Stimulated activated CD8-positive, alpha-beta memory T cell treated with anti-CD3 and anti-CD28 coated beads, Interleukin-4, amount 100 ng/mL, for 48 hours (primary cell): ENCODE data around the gene CANT1.
"Not testable (repeated sequence)": the region's sequence is repeated elsewhere in the genome, so short reads cannot be mapped to it uniquely, and the experiment has no call there.

Source experiments
- DNase-seq: peaks from one replicate; pipeline ENCODE4 v3.0.0-alpha.2; 2020

Gene CANT1

DNA sequence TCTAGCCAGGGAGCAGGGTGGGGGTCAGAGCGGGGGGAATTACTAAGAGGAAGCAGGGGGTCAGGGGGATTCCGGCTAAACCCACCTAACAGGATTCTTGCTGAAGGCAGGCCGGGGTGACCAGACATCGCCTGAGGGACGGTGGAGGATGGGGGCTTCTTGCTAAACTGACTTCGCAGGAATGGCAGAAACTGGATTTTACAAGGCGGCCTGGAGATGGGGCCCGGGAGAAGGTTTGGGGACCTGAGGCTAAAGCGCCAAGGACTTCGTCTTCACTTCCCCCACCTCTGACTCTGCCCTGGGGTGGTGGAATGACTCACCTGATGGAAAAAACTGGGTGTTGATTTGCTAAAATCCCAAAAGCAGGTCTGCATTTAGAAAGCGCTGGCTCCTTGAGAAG lies 53.3 kb downstream of the CANT1 start:
- DNase-seq, result no peak

DNA sequence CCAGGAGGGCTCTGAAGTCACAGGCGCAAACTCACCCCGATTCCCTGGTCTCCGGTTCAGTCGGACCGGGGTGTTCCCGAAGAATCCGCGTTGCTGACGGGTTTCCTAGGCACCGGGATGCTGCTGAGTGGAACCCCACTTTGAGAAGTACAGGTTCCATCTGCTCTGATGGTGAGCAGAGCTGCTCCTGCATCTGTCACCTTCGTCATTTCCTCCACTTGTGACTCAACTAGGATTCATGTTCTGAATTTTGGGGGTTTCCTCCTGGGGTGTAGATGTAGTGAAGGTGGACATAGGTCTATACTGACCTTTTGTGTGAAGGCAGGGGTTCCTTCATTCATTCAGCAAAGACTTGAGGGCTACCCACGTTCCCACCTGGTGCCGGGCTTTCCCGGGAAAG lies 54.9 kb downstream of the CANT1 start:
- DNase-seq, result no peak

DNA sequence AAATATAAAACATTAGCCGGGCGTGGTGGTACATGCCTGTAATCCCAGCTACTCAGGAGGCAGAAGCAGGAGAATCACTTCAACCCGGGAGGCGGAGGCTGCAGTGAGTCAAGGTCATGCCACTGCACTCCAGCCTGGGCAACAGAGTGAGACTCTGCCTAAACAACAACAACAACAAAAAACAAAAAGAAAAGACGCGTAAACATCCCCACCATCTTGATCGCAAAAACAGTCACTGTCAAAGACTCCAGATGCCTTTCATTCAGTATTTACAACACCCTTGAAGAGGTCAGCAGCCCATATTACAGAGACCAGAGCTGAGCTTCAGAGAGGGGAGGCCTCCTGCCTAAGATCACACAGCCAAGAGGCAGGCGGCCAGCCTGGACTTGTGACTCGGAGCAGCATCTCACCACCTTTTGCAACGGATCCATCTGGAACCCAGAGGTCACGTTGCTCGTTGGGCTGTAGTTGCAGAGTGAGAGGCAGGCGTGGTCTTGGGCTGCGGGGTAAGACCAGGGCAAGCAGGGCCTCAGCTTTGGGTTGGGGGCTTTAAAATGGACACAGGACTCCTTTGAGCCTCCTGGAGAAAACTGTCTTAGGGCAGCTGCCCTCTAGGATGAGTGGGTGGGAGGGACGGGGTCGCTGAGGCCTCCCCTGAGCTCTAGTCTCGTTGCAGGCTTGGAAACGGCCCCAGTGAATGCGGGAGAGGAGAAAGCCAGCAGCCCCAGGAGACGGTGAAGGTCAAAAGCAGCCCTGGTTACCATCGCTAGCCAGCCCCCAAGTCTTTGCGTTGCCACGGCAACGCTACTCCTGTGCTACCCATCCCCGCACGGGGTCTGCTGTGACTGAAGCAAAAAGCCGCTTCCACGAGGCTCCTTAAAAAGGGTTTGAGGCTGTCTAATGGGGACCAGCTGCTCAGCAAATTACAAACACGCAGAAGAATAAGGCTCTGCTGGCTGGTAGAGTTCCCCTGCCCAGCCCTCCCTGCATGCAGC lies 55.9 kb downstream of the CANT1 start:
- no peak for DNase-seq

DNA sequence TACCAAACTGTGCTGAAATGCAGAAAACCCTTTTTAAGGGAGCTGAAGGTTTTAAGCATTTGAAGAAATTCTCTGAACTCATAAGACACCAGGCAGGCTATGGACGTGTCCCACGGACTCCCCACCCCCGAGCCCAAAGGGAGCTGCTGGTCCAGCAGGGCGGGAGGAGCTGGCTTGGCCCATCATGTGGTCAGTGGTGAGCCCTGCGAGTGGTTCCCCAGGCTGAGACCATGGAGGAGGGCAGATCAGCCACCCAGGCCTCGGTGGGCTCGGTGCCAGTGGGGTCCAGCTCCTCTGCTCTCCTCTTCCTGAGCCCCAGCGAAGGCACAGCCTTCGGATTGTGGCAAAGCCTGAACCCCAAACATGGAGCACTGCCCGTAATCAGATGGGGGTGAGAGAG lies 56.9 kb downstream of the CANT1 start:
- DNase-seq, result no peak

DNA sequence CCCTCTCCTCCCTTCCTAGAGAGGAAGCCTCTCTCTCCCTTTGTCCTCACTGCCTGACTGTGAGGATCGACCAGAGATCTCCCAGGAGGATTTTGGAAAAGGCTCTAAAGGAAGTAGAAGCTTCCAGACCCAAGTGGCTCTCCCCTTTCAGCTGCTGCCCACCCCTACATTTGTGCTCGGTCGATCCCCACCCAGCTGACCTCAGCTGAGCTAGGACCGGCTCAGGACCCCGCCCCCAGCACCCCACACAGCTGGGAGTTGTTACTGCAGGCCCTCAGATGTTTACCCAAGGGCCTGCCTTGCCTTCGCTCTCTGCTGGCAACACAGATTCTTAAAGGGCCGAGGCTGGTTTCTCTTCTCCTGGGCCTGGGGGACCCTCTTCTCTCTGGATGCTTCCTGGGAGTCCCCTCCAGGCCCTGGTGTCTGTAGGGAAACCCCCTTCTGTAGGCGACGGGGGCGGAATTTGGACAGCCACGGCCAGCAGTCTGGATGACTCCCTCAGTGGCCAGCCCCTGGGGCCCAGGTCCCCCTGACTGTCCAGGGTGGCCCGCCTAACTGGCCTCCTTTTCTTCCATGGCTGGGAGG lies 57.5 kb downstream of the CANT1 start:
- no peak for DNase-seq

DNA sequence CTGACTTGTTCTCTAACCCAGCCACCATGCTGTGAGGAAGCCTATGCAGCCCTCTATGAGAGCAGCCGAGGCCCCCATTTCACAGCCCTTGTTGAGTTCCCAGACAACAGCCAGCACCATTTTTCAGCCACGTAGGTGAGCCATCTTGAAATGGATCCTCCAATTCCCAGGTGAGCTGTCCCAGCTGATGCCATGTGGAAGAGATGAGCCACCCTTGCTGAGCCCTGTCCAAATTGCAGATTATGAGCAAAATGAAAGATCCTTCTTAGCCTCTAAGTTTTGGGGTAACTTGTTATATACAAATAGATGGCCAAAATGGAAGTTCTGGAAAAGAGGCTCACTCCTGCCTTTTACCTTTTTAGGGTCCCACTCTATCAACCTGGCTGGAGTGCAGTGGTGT lies 58.7 kb downstream of the CANT1 start:
- no peak for DNase-seq

DNA sequence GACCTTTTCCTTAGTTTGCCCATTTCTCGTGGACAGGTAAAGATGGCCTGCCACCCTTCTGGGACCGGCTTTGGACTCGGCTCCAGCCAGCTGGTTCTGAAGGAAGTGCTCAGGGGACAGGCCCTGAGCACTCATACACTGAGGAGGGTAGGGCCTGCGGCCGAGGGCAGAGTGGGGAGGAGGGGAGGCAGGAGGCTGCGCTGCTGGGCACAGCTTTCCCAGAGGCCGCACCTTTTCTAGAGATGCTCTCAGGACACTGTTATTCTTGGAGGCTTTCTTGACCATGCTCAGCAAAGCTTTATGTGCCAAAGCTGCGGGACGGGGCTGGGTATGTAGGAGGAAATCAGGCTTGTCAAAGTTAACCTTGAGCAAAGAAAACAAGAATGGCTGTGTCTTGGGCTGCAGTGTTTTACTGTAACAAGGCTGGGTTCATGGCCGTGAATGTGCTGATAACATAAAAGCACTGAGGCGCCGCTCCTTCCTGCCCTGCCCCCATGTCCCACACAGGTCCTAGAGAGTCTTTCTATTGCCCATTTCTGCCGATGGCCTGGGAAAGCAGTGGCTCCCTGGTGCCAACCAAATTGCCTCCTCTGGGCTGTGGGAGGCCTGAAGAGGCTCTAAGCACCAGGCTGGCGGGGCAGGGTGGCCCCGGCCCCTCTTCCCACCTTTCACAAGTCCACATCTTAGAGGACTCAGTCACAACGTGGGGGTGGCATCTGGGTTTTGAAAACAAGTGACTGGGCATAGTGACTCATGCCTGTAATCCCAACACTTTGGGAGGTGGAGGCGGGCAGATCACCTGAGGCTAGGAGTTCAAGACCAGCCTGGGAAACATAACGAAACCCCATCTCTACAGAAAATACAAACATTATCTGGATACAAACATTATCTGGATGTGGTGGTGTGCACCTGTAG lies 62.1 kb downstream of the CANT1 start:
- no peak for DNase-seq

DNA sequence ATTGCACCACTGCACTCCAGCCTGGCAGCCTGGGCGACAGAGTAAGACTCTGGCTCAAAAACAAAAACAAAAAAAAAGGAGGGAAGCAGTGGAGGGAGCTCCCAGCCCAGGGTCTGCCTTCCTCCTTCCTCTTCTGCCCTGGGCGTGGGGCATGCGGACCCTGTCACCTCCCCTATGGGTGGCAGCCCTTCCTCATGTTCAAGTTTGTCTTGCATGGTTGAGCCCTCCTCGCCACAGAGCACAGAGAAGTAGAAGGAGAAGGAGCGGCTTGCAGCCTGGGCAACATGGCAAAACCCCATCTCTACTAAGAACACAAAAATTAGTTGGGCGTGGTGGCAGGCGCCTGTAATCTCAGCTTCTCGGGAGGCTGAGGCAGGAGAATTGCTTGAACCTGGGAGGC lies 62.9 kb downstream of the CANT1 start:
- no peak for DNase-seq

DNA sequence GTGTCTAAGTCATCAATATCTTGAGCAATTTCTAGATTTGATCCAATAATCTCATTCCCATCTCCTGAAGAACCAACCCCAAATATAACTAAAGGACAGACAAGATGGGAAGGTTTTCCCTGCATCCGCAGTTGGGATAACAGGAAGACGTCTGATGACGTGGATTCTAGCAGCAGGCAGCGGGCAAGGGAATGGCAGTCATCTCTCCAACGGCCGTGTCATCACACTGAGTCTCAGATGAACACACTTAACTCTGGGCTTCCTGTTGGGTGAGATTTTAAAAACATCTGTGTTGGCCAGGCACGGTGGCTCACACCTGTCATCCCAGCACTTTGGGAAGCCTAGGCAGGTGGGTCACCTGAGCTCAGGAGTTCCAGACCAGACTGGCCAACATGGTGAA lies 63.4 kb downstream of the CANT1 start:
- DNase-seq, result no peak

DNA sequence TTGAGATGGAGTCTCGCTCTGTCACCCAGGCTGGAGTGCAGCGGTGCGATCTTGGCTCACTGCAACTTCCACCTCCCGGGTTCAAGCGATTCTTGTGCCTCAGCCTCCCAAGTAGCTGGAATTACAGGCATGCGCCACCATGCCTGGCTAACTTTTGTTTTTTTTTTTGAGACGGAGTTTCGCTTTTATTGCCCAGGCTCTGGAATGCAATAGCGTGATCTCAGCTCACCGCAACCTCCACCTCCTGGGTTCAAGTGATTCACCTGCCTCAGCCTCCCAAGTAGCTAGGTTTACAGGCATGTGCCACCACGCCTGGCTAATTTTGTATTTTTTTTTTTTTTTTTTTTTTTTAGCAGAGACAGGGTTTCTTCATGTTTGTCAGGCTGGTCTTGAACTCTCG lies 64.1 kb downstream of the CANT1 start:
- DNase-seq, result not testable (repeated sequence)

DNA sequence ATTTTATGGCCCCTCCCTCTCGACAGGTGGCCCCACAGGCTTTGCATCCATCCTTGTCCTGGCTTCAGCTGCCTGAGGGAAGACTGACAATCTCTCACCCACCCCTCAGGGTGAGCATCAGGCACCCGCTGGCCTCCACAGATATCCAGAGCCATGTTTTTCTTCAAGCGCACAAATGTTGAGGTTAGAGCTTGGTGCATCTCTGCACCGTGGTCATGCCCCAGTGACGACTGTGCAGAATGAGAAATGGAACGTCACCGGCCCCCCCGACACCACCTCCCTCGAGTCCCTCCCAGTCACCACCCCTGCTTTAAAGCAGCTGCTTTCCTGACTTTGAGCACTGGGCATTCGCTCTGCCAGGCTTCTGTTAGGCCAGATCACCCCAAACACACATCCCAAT lies 64.6 kb downstream of the CANT1 start:
- DNase-seq, result no peak

DNA sequence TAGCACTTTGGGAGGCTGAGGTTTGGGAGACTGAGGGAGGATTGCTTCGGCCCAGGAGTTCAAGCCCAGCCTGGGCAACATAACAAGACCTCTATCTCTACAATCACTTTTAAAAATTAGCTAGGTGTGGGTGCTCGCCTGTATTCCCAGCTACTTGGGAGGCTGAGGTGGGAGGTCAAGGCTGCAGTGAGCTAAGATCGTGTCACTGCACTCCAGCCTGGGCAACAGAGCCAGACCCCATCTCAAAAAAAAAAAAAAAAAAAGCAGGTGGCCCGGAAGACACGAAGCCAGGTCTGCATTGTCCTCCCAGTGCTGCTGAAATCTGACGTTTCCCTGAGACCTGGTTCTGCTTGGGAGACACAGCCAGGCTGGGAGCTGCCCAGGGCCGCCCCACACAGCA lies 65.5 kb downstream of the CANT1 start:
- no peak for DNase-seq
